ENCODE data around the gene HAVCR2.

HAVCR2 gene

GRCh38 chr5:157142317-157143126 is 33.7 kb upstream of the HAVCR2 start, which contains the start of gene MED7:
MED7 (minus strand) TSS chr5:157142865; CDS start chr5:157139431, 3,434 bp downstream.
- peak within 1 kb of the TSS; percentile 99 for H3K4me3 ChIP-seq (ENCODE audit: low read length)
- no peak for TF ChIP-seq CTCF (conservative IDR thresholded peaks at IDR 0.05; ENCODE audit: low read depth, low read length)
- DNase-seq (ENCODE audit: low read depth), result peak; percentile 97

- no peak for DNase-seq (ENCODE audit: low read depth)
- H3K4me3 ChIP-seq (ENCODE audit: low read length), result no peak overlapping the region
- no peak for TF ChIP-seq CTCF (conservative IDR thresholded peaks at IDR 0.05; ENCODE audit: low read depth, low read length)
Observed at GRCh38 chr5:157137691-157138090, 28.8 kb upstream of the HAVCR2 start.

GRCh38 chr5:157132281-157132612 is 23.4 kb upstream of the HAVCR2 start:
- H3K4me3 ChIP-seq (ENCODE audit: low read length), result no peak overlapping the region
- TF ChIP-seq CTCF (conservative IDR thresholded peaks at IDR 0.05; ENCODE audit: low read depth, low read length), result no peak
- DNase-seq (ENCODE audit: low read depth), result no peak

- no peak for TF ChIP-seq CTCF (conservative IDR thresholded peaks at IDR 0.05; ENCODE audit: low read depth, low read length)
- DNase-seq (ENCODE audit: low read depth), result no peak
- H3K4me3 ChIP-seq (ENCODE audit: low read length), result no peak overlapping the region
Observed at GRCh38 chr5:157130925-157131324, 22.1 kb upstream of the HAVCR2 start.

GRCh38 chr5:157121709-157122108 is 12.9 kb upstream of the HAVCR2 start:
- TF ChIP-seq CTCF (conservative IDR thresholded peaks at IDR 0.05; ENCODE audit: low read depth, low read length), result no peak
- no peak for DNase-seq (ENCODE audit: low read depth)
- no peak overlapping the region for H3K4me3 ChIP-seq (ENCODE audit: low read length)

- TF ChIP-seq CTCF (conservative IDR thresholded peaks at IDR 0.05; ENCODE audit: low read depth, low read length), result no peak
- DNase-seq (ENCODE audit: low read depth), result no peak
- no peak overlapping the region for H3K4me3 ChIP-seq (ENCODE audit: low read length)
Observed at GRCh38 chr5:157120102-157120501, 11.3 kb upstream of the HAVCR2 start.

- H3K4me3 ChIP-seq (ENCODE audit: low read length), result no peak overlapping the region
- no peak for TF ChIP-seq CTCF (conservative IDR thresholded peaks at IDR 0.05; ENCODE audit: low read depth, low read length)
- no peak for DNase-seq (ENCODE audit: low read depth)
Observed at GRCh38 chr5:157116483-157116954, 7.7 kb upstream of the HAVCR2 start.
